GM20431 (cell line): ENCODE results near the gene TEDC1.

Source experiments
- in situ Hi-C: fragments of 300-500 bp; cut with MseI, MboI; formaldehyde crosslinking; loops from one replicate; pipeline ENCODE4 v1.15.0; 2020; ENCODE audit warnings: low sequenced_read_pairs; ENCODE audit not compliant: unreplicated experiment

The TEDC1 gene

GRCh38 chr14:105456736-105457617, 34.1 kb upstream of the TEDC1 start:
- in situ Hi-C loops, result no loop called here

DNA sequence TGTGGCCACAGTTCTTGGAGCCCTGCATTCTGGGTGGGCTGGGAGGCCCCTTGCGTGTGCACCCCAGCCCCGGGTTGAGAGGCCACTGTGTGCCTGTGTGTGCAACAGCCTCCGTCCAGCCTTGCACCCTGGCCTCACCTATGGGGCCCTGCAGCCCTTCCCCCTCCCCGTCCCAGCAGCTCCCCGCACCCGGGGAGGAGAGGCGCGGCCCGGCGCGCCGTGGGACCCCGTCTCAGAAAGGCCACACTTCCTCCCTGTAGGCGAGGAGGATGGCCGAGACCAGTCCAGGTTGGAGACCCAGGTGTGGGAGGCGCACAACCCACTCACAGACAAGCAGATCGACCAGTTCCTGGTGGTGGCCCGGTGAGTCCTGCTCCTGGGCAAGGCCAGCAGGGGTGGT, 33.0 kb upstream of the TEDC1 start:
- in situ Hi-C loops, result no loop called here

GRCh38 chr14:105458571-105458970, 32.5 kb upstream of the TEDC1 start:
- in situ Hi-C loops, result no loop called here

DNA sequence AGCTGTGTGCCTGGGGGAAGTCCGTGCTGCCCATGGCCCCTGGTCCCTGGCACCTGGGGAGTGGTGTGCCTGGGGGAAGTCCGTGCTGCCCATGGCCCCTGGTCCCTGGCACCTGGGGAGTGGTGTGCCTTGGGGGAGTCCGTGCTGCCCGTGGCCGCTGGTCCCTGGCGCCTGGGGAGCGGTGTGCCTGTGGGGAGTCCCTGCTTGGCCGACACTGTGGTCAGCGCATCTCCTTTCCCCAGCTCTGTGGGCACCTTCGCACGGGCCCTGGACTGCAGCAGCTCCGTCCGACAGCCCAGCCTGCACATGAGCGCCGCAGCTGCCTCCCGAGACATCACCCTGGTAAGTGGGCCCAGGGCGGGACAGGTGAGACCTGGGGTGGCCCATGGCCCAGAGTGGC, 30.9 kb upstream of the TEDC1 start:
- in situ Hi-C loops, result no loop called here

DNA sequence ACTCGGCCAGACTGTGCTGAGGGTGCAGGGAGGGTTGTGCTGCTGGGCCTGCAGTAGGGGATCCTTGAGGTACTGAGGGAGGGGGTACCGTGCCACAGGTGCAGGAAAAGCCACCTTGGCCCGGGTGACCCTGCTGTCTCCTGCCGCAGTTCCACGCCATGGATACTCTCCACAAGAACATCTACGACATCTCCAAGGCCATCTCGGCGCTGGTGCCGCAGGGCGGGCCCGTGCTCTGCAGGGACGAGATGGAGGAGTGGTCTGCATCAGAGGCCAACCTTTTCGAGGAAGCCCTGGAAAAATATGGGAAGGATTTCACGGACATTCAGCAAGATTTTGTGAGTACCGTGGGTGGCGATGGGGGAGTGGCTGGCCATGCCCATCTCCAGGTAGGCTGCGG, 30.4 kb upstream of the TEDC1 start:
- in situ Hi-C loops, result no loop called here

- in situ Hi-C loops, result no loop called here
Measured at GRCh38 chr14:105461903-105462302, 29.1 kb upstream of the TEDC1 start.

- in situ Hi-C loops, result no loop called here
Measured at GRCh38 chr14:105464501-105464900, 26.5 kb upstream of the TEDC1 start.

GRCh38 chr14:105465209-105466031, 25.6 kb upstream of the TEDC1 start:
- in situ Hi-C loops, result no loop called here

DNA sequence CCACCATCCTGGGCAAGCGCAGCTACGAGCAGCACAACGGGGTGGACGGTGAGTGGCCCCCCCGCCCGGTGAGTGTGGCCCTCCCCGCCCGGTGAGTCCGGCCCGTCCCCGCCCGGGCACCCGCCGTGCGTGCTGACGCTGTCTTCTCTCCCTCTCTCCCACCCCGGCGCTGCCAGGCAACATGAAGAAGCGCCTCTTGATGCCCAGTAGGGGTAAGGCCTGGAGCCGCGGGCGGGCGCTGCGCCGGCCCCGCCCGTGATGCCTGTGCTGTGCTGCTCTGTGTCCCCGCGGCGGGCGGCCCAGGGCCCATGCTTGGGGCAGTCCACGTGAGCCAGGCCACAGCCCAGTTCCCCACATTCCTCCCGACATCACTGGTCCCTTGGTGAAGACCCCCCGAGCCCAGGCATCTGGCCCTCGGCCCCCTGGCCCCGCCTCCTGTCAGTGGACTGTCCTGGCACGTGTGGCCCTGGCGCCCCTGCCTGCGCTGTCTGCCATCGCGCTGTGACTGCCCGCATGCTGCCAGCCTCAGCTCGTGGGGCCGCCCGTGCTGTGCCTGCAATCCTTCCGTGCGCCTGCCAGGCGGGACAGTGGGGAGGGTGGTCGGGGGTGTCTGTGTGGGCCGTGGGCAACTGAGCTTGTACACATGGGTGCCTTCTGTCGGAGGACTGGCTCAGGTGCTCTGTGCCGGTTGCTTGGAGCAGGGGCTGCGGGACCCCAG, 24.4 kb upstream of the TEDC1 start:
- in situ Hi-C loops, result no loop called here

GRCh38 chr14:105467249-105467941, 23.7 kb upstream of the TEDC1 start:
- in situ Hi-C loops, result no loop called here

DNA sequence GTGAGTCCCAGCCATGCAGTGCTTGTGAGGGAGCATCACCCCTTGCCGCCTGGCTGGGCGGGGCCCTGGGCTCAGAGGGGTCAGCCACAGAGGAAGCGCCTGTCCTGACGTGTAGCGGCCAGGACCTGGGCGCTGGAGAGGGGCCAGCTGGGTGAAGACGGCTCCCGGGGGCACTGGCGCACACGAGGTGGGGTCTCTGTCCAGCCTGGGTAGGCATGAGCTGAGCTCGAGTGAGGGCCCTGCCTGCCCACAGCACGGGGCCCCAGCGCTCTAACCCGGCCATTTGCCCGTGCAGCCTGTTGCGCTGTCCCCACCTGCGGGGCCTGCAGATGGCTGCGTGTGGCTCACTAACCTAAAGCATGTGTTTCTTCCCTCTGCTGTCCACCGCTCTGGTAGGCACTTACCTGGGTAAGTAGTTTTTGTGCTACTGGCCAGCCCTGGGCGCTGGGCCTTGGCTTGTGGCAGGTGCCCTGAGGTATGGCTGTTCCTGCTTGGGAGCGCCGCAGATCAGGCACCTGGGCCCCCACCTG, 23.0 kb upstream of the TEDC1 start:
- in situ Hi-C loops, result no loop called here

GRCh38 chr14:105468621-105469241, 22.3 kb upstream of the TEDC1 start:
- in situ Hi-C loops, result no loop called here

DNA sequence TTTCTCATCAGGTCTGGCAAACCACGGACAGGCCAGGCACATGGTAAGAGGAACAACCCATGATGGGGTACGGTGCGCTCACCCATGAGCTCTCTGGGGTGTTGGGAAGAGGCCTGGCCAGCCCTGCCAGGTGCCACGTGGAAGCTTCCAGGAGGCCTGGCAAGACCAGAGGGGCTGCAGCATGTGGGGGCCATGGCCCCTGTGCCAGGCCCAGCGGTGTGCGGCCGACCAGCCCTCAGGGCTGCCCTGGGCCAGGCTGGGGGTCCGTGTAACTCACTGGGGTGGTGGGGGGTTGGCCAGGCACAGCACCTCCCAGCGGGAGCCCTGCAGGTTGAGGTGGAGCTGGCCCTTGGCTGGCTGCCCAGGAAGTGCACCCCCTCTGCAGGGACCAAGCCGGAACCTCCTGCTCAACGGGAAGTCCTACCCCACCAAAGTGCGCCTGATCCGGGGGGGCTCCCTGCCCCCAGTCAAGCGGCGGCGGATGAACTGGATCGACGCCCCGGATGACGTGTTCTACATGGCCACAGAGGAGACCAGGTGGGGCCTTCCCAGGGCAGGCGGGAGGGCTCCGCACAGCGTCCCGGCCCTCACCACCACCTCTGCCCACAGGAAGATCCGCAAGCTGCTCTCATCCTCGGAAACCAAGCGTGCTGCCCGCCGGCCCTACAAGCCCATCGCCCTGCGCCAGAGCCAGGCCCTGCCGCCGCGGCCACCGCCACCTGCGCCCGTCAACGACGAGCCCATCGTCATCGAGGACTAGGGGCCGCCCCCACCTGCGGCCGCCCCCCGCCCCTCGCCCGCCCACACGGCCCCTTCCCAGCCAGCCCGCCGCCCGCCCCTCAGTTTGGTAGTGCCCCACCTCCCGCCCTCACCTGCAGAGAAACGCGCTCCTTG, 21.3 kb upstream of the TEDC1 start:
- in situ Hi-C loops, result no loop called here

DNA sequence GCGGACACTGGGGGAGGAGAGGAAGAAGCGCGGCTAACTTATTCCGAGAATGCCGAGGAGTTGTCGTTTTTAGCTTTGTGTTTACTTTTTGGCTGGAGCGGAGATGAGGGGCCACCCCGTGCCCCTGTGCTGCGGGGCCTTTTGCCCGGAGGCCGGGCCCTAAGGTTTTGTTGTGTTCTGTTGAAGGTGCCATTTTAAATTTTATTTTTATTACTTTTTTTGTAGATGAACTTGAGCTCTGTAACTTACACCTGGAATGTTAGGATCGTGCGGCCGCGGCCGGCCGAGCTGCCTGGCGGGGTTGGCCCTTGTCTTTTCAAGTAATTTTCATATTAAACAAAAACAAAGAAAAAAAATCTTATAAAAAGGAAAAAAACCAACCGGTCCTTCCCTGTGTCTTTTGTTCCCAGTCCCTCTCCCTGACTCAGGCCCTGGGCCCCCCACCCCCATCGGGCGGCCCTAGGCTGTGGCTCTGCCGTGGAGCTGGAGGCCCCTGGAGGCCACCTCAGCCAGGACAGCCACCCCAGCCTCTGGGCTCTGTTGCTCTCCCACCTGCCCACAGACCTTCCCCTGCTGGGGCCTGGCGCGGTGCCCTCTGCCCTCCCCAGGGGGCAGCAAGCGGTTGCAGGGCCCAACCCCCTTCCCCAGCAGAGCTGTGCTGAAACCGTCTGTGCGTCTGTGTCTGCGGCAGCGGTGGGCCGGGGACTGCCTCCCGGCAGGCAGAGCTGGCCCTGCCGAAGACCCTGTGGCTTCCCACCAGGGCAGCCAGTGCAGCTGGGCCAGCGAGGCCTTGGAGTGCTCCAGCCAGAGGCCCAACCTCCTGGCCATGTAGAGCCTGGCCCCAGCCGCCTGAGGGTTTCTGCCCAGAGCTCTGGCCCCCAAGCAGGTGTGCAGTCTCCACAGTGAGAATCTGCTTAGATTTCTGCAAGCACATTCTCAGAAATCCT, 20.4 kb upstream of the TEDC1 start:
- in situ Hi-C loops, result no loop called here

GRCh38 chr14:105471297-105471821, 19.7 kb upstream of the TEDC1 start:
- in situ Hi-C loops, result no loop called here

- in situ Hi-C loops, result no loop called here
Measured at GRCh38 chr14:105471823-105472485, 19.1 kb upstream of the TEDC1 start.
